AG09309 (cell line): ENCODE data around the gene PATL2.
A peak's percentile ranks its signal among the peaks of the same experiment; 100 is the strongest.
"Not testable (repeated sequence)": the region's sequence is repeated elsewhere in the genome, so short reads cannot be mapped to it uniquely, and the experiment has no call there.

ENCODE experiments used
- DNase-seq: peaks from one replicate; pipeline ENCODE4 v3.0.0-alpha.2; 2010; ENCODE audit warnings: low read depth
- H3K4me3 ChIP-seq: 2 replicates; pipeline ENCODE4 v1.5.1; 2011; ENCODE audit warnings: mild to moderate bottlenecking, low read depth, low read length, moderate library complexity; ENCODE audit not compliant: control insufficient read depth
- TF ChIP-seq, protein P1 (sequence below): IDR thresholded peaks from 2 replicates; pipeline ENCODE4 v1.5.1; 2011; ENCODE audit warnings: mild to moderate bottlenecking, low read depth, low read length, inconsistent platforms; ENCODE audit not compliant: insufficient read depth, control insufficient read depth; ENCODE audit errors: missing control alignments

Gene PATL2

GRCh38 chr15:44711096-44711742 lies at the start of gene PATL2, which contains the start of gene B2M:
PATL2 (minus strand) TSS chr15:44711323; CDS start chr15:44676490, 34,833 bp downstream.
B2M (plus strand) TSS chr15:44711517; CDS start chr15:44711547, 30 bp downstream.
- DNase-seq: peak; percentile 86
- peak within 1 kb of the TSS; percentile 81 for H3K4me3 ChIP-seq
- TF ChIP-seq, protein P1, sequence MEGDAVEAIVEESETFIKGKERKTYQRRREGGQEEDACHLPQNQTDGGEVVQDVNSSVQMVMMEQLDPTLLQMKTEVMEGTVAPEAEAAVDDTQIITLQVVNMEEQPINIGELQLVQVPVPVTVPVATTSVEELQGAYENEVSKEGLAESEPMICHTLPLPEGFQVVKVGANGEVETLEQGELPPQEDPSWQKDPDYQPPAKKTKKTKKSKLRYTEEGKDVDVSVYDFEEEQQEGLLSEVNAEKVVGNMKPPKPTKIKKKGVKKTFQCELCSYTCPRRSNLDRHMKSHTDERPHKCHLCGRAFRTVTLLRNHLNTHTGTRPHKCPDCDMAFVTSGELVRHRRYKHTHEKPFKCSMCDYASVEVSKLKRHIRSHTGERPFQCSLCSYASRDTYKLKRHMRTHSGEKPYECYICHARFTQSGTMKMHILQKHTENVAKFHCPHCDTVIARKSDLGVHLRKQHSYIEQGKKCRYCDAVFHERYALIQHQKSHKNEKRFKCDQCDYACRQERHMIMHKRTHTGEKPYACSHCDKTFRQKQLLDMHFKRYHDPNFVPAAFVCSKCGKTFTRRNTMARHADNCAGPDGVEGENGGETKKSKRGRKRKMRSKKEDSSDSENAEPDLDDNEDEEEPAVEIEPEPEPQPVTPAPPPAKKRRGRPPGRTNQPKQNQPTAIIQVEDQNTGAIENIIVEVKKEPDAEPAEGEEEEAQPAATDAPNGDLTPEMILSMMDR: no peak

DNA sequence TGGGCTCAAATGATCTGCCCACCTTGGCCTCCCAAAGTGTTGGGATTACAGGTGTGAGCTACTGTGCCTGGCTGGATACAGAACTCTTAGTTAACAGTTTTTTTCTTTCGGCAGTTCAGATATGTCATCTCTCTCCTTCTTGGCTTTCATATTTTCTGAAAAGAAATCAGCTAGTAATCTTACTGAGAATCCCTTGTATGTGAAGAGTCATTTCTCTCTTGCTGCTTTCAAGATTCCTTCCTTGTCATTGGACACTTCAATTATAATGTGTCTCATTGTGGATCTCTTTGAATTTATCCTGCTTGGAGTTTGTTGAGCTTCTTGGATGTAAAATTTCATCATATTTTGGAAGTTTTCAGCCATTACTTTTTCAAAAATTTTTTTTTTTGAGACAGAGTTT lies 42.2 kb upstream of the PATL2 start:
- DNase-seq: no peak
- TF ChIP-seq, protein P1: no peak
- H3K4me3 ChIP-seq: no peak overlapping the region

DNA sequence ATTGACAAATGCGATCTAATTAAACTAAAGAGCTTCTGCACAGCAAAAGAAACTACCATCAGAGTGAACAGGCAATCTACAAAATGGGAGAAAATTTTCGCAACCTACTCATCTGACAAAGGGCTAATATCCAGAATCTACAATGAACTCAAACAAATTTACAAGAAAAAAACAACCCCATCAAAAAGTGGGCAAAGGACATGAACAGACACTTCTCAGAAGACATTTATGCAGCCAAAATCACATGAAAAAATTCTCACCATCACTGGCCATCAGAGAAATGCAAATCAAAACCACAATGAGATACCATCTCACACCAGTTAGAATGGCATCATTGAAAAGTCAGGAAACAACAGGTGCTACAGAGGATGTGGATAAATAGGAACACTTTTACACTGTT lies 32.3 kb upstream of the PATL2 start:
- H3K4me3 ChIP-seq, DNase-seq: not testable (repeated sequence)

DNA sequence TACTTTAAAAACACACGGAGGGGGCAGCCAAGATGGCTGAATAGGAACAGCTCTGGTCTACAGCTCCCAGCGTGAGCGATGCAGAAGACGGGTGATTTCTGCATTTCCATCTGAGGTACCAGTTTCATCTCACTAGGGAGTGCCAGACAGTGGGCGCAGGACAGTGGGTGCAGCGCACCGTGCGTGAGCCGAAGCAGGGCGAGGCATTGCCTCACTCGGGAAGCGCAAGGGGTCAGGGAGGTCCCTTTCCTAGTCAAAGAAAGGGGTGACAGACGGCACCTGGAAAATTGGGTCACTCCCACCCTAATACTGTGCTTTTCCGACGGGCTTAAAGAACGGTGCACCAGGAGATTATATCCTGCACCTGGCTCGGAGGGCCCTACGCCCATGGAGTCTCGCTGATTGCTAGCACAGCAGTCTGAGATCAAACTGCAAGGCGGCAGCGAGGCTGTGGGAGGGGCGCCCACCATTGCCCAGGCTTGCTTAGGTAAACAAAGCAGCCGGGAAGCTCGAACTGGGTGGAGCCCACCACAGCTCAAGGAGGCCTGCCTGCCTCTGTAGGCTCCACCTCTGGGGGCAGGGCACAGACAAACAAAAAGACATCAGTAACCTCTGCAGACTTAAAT lies 28.2 kb upstream of the PATL2 start:
- H3K4me3 ChIP-seq, DNase-seq: not testable (repeated sequence)

DNA sequence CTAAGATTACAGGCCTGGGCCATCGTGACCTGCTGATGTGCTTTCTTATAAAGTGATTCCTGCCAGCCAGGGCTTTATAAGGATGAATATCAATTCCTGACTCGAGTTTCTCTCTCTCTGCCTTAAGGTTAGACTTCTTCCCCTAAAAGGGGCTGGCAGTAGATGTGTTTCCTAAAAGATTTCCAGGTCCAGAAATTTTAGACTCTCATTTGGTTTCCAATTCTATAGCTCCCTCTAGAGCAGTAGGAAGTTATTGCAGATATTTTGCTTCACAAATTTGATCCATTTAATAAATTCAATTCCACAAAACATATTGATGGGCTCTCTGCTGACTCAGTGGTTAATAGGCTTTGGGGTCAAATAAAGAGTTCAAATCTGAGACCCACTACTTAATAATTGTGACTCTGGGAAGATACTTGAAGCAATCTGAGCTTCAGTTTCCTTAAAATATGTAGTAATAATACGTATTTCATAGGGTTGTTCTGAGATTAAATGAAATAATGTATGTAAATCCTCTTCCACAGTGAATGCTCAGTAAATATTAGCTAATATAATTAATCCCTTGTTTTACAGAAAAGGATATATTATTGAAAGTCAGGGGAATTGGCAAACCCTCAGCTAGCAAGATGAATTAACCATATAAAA lies 27.3 kb upstream of the PATL2 start:
- no peak for DNase-seq
- no peak overlapping the region for H3K4me3 ChIP-seq
- TF ChIP-seq, protein P1: peak; percentile 59

DNA sequence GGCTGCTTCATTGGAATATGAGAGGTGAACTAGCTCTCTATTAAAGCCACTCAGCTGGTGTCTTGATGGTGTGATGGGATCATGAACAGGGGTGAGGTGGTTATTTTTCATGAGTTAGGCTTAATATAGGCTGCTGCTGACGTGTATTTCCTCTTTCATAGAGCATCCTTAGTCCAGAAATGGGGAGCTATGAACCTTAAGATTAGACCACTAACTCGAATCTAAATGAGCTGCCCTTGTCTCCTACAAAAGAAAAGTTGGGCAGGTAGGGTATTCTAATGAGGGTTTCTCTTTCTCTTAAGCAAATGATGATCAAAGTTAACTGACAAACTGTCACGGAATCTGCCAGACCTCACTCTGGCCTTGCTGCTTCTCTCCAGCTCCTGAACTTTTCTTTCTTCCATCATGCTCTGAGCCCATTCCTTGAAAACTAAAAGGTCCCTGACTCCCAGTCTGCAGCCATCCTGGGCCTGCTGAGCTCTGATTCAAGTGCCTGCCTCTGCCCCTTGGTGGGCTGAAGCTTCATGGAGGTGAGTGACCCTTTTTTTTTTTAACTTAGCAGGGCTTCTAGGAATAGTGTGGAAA lies 25.1 kb upstream of the PATL2 start, which contains the start of gene TRIM69:
TSS of gene TRIM69 (plus strand) at position 348 of the 585 bp plus-strand sequence. CDS start at position 525, 177 bp downstream.
- no peak within 1 kb of the TSS for H3K4me3 ChIP-seq
- TF ChIP-seq, protein P1: no peak
- no peak for DNase-seq

DNA sequence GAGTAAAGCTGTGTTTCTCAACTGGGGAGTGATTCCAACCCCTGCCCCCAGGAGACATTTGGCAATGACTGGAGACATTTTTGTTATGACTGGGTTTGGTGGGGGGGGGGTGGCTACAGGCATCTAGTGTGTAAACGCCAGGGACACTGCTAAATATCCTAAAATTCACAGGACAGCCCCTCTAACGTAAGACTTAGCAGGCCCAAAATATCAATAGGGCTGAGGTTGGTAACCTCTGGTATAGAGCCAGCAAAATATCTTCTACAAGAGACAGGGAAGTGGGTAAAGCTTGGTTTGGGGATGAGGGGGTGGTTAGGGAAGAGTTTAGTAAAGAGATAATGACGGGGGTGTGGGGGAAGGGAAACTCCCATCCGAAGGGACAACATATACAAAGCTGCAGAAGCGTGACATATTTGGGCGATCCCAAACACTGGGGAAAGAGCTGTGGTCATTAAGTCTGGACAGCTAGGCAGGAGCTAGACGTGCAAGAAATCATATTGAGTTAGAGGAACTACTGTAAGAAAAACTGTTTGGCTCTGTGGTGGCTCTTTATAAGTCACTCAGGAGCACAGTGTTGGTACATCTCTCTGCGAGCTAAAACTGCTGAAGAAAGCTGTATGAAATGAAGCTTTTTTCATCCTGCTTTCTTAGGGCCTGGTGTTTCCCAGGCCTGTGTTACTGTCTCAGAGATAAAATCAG lies 24.5 kb upstream of the PATL2 start:
- DNase-seq: no peak
- no peak overlapping the region for H3K4me3 ChIP-seq
- TF ChIP-seq, protein P1: no peak
